Medulla oblongata (tissue), 1 donor: ENCODE results near the gene DEFB125.
"Not testable (repeated sequence)": the region's sequence is repeated elsewhere in the genome, so short reads cannot be mapped to it uniquely, and the experiment has no call there.

Source experiments
- DNase-seq: peaks from one replicate; pipeline ENCODE4 v3.0.0-alpha.2; 2015; ENCODE audit errors: extremely low spot score

Gene DEFB125, protein sequence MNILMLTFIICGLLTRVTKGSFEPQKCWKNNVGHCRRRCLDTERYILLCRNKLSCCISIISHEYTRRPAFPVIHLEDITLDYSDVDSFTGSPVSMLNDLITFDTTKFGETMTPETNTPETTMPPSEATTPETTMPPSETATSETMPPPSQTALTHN

DNA sequence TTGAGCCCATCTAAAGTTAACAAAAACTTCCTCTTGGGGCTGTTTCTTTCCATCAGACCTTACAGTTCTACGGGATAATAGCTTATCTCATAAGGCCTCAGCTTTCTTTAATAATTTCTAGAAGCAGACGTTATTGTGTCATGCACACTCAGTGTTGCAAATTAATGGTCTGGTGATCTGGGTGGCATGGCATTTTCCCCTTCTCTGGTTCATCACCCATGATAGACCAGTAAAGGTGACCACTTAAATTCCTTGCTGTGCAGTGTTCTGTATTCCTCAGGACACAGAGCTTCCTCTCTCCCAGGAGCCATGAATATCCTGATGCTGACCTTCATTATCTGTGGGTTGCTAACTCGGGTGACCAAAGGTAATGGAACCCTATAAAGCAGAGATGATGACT, at the start of gene DEFB125:
Gene DEFB125 (plus strand): TSS at position 272 of the 400 bp plus-strand sequence. CDS start 38 bp downstream, at position 310.
- DNase-seq = no peak

DNA sequence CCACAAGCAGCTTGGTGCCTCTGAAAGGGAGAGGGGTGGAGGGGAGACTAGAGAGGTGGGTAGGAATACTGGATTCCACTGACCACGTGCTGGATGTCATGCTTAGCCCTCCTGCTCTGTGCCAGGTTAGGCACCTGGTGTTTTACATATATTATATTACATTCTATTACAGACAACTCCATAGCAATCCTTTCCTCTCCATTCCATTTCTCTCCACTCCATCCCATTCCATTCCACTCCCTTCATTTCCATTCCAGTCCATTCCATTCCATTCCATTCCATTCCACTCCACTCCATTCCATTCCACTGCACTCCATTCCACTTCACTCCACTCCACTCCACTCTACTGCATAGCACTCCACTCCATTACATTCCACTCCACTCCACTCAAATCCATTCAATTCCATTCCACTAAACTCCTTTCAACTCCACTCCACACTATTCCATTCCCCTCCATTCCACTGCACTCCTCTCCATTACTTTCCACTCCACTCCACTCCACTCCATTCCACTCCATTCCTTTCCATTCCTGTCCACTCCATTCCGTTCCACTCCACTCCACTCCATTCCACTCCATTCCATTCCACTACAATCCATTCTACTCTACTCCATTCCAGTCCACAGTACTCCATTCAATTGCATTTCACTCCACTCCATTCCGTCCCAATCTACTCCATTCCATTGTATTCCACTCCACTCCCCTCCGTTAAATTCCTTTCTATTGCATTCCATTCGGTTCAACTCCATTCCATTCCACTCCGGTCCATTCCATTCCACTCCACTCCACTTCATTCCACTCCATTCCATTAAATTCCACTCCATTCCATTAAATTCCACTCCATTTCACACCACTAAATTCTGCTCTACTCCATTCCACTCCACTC, 27.2 kb upstream of the DEFB125 start:
- no peak for DNase-seq

DNA sequence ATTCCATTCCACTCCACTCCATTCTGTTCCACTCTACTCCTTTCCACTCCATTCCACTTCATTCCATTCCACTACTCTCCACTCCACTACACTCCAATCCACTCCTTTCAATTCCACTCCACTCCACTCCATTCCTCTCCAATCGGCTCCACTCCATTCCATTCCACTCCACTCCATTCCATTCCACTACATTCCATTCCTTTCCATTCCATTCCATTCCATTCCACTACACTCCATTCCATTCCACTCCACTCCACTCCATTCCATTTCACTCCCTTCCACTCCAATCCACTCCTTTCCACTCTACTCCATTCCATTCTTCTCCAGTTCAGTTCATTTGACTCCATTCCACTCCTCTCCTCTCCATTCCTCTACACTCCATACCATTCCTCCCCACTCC, 26.2 kb upstream of the DEFB125 start:
- no peak for DNase-seq

DNA sequence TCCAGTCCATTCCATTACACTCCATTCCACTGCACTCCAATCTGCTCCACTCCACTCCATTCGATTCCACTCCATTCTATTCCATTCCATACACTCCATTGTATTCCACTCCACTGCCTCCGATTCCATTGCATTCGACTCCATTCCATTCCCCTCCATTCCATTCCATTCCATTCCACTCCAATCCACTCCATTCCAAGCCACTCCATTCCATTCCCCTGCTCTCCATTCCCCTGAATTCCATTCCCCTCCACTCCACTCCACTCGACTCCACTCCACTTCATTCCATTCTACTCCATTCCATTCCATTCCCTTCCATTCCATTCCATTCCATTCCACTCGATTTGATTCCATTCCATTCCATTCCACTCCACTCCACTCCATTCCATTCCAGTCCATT, 25.7 kb upstream of the DEFB125 start:
- no peak for DNase-seq

DNA sequence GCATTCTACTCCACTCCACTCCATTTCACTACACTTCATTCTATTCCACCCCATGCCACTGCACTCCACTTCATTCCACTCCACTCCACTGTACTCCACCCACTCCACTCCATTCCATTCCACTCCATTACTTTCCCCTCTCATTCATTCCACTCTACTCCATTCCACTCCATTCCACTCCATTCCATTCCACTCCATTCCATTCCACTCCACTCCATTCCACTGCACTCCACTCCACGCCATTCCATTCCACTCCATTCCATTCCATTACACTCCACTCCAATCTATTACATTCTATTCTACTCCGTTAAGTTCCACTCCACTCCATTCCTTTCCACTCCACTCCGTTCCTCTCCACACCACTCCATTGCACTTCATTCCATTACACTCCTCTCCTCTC, 25.0 kb upstream of the DEFB125 start:
- DNase-seq = no peak

DNA sequence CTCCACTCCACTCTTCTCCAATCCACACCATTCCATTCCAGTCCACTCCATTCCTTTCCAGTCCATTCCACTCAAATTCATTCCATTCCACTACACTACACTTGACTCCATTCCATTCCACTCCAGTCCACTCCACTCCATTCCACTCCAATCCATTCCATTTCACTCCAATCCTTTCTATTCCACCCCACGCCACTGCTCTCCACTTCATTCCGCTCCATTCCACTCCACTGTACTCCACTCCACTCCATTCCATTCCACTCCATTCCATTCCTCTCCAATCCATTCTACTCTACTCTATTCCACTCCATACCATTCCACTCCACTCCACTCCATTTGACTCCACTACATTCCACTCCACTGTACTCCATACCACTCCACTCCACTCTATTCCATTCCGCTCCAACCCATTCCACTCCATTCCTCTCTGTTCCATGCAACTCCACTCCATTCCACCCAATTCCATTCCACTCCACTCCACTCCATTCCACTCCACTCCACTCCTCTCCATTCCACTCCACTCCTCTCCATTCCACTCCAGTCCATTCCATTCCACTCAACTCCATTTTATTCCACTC, 23.4 kb upstream of the DEFB125 start:
- DNase-seq = no peak

DNA sequence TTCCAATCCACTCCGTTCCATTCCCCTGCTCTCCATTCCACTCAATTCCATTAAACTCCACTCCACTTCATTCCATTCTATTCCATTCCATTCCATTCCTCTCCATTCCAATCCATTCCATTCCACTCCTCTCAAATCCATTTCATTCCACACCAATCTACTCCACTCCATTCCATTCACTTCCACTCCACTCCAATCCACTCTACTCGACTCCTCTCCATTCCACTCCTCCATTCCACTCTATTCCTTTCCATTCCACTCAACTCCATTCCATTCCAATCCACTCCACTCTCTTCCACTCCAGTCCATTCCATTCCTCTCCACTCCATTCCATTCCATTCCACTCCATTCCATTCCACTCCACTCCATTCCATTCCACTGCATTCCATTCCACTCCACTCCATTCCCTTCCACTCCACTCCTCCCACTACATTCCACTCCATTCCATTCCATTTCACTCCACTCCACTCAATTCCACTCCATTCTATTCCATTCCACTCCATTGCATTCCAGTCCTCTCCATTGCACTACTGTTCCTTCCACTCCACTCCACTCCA, 22.6 kb upstream of the DEFB125 start:
- no peak for DNase-seq

DNA sequence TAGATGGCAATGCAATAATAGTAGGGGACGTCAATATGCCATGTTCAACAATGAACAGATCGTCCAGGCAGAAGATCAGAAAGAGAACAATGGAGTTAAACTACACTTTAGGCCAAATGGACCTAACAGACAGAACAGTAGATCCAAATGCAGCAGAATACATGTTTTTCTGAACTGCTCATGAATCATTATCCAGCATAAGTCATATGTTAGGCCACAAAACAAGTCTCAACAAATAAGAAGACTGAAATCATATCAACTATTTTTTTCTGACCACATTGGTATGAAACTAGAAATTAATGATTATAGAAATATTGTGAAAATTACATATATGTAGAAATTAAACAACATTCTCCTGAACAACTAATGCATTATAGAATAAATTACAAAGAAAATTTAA, 10.2 kb upstream of the DEFB125 start:
- no peak for DNase-seq

DNA sequence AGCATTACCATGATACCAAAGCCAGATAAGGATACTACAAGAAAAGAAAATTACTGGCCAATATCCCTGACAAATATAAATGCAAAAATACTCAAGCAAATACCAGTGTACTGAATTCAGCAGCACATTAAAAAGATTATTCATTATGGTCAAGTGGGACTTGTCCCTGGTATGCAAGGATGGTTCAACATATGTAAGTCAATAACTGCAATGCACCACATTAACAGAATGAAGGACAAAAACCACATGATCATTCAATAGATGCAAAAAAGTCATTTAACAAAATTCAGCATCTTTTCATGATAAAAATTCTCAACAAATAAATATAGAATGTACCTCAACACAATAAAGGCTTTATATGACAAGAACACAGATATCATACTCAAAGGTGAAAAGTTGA, 9.1 kb upstream of the DEFB125 start:
- no peak for DNase-seq

DNA sequence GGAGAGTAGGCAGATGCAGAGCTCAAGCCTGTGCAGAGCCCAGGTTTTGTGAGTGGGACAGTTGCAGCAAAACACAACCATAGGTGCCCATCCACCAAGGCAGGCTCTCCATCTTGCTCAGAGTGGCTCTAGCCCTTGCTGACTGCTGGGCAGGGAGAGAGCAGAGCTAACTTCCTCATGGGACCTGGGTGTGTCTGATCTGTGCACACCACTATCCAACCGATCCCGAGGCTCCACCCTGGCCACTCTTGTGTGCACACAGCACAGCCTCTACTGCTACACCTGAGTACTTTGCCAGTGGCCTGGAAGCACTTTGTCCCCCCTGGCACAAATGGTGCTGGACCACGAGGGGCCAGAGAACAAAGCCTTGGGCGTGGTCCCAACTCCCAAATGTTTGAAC, 7.9 kb upstream of the DEFB125 start:
- DNase-seq = no peak

DNA sequence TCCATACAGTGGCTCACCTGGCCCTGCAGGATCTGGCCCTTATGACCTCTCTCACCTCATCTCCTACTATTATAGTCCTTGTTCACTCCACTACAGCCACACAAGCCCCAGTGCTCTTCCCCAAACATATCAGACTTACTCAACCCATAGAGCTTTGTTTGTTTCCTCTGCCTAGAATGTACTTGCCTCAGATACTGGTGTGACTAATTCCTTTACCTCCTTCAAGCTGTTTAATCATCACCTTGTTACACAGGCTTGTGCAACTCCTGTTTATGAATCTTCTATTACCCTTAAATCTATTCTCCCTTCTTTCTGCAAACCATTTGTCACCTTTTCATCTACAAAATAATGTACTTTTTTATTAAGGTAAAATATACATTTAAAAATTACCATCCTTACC, 3.2 kb downstream of the DEFB125 start:
- DNase-seq = no peak

DNA sequence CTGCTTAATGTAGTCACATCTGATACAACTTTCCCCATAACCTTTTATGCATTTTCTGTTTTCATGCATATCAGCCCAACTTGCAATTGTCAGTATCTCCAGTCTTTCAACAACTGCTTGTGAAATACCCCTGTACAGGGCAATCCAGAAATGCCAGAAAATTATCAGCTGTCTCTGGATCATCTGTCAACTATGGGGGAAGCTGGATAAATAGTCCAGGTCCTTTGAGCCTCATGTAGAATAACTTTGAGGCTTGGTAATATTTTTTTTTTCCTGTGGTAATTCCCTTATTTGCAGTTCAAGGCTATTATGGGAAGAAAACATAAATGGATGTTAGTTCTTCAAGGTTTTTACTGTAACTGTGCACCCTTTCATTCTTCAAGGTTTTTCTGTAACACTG, 6.2 kb downstream of the DEFB125 start:
- no peak for DNase-seq

DNA sequence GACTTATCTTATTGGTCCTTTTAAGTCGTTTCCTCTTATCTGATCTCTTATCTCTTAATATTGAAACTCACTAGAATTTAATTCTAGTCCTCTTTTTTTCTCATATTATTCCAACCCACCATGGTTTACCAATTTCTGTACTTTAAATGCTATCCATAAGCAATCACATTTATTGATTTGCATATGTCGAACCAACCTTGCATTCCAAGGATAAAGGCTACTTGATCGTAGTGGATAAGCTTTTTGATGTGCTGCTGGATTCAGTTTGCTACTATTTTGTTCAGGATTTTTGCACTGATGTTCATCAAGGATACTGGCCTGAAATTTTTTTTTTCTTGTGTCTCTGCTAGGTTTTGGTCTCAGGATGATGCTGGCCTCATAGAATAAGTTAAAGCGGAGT, 7.7 kb downstream of the DEFB125 start:
- no peak for DNase-seq

DNA sequence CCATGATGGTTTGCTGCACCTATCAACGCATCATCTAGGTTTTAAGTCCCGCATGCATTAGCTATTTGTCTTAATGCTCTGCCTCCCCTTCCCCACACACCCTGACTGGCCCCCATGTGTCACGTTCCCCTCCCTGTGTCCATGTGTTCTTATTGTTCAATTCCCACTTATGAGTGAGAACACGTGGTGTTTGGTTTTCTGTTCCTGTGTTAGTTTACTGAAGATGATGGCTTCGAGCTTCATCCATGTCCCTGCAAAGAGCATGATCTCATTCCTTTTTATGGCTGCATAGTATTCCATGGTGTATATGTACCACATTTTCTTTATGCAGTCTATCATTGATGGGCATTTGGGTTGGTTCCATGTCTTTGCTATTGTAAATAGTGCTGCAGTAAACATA, 10.2 kb downstream of the DEFB125 start:
- DNase-seq = not testable (repeated sequence)

DNA sequence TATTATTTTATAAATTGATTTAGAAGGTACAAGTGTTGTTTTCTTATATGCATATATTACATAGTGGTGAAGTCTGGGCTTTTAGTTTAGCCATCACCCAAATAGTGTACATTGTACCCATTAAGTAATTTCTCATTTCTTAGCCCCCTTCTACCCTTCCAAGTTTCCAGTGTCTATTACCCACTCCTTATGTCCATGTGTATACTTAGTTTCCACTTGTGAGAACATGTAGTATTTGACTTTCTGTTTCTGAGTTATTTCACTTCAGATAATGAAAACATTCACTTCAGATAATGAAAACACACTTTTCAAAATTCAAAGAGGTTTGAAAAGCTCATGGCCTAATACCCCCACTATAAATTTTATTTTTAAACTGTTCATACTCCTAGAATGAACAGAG, 14.5 kb downstream of the DEFB125 start:
- no peak for DNase-seq

DNA sequence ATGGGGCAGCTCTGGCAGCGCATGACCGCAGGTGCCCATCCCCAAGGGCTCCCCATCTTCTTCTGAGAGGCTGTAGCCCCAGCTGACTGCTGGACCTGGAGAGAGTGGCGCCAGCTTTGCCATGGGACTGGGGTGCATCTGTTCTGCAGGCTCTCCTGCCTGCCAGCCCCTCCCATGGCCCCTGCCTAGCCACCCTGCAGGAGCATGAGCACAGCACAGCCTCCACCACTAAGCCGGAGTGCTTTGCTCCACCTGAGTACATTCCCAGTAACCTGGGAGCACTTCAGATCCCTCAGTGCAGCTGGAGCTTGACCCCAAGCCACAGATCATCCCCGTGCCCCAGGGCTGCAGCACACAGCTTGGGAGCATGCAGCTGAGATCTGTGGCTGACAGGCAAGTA, 16.0 kb downstream of the DEFB125 start:
- no peak for DNase-seq

DNA sequence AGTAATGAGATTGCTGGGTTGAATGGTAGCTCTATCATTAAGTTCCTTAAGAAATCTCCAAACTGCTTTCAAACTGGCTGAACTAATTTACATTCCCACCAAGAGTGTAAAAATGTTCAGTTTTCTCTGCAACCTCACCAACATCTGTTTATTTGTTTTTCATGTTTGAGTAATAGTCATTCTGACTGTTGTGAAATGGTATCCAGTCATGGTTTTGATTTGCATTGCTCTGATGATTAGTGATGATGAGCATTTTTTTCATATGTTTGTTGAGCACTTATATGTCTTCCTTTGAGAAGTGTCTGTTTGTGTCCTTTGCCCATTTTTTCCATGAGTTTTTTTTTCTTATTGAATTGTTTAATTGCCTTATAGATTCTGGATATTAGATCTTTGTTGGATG, 24.9 kb downstream of the DEFB125 start:
- DNase-seq = no peak

DNA sequence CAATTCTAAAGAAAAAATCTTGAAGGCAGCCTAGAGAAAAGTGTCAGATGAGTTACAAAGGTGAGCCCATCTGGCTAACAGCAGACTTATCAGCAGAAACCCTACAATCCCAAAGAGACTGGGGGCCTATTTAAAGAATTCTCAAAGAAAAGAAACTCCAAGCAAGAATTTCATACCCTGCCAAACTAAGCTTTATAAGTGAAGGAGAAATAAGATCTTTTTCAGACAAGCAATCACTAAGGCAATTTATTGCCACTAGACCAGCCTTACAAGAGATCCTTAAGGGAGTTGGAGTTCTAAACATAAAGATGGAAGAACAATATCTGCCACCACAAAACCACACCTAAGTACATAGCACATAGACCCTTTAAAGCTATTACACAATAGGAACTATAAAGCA, 30.0 kb downstream of the DEFB125 start:
- DNase-seq = no peak

DNA sequence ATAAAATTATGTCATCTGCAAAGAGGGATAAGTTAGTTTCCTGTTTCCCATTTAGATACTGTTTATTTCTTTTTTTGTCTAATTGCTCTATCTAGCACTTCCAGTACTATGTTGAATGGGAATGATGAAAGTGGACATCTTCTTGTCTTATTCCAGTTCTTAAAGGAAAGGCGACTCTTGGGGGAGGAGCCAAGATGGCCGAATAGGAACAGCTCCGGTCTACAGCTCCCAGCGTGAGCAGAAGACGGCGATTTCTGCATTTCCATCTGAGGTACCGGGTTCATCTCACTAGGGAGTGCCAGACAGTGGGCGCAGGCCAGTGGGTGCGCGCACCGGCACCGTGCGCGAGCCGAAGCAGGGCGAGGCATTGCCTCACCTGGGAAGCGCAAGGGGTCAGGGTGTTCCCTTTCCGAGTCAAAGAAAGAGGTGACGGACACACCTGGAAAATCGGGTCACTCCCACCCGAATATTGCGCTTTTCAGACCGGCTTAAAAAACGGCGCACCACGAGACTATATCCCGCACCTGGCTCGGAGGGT, 42.4 kb downstream of the DEFB125 start:
- DNase-seq = not testable (repeated sequence)

DNA sequence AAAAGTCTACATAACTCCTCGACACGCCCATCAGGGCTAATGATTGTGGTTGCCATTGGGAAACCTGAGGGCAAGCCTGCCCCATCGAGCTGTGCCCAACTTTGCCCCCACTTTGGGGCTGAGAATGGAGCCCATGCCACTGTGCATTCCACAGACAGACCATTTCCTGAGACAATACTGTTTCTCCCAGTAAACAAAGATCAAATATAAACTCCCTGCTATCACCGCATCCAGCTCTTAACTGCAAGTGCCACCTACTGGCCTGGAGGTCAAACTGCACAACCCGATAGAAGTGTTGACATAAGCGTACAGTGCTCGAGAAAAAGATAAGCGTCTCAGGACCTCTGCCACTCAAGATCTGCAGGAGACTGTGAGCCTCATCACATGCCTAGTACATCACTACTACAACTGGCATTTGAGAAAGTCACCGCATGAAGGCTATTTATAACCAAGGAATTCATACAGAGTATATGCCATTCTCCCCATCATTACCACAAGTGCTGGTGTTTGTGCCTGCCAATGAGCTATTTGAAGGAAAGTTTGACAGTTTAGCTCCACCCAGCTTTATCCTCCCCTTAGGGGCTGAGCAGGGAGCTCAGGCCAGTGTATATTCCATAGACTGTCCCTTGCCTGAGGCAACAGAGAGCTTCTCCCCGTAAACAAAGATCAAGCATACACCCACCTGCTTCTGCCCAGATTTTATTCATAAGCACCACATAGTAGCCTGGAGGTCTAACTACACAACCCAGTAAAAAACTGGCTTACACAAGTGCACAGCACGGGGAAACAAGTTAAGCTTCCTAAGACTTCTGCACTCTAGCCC, 50.4 kb downstream of the DEFB125 start:
- DNase-seq = no peak

DNA sequence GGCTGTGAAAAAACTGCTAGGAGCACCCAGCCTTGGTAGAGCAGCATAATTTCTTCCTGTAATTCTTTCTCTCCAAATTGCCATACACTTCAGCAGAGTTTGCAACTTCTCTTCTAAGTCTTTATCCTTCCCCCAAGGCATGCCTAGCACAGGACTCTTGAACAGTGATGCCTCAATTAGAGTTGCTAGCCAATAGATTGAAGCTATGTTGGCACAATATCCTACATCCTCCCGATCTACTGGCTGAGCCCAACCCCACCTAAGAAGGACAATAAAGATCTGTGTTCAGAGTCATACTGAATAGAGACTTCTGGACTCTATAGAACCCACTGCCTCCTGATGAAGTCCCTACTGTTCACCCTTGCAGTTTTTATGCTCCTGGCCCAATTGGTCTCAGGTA, 54.8 kb downstream of the DEFB125 start, which contains the start of gene DEFB126:
Gene DEFB126 (plus strand): TSS at position 301 of the 400 bp plus-strand sequence. CDS start 39 bp downstream, at position 340.
- no peak for DNase-seq

DNA sequence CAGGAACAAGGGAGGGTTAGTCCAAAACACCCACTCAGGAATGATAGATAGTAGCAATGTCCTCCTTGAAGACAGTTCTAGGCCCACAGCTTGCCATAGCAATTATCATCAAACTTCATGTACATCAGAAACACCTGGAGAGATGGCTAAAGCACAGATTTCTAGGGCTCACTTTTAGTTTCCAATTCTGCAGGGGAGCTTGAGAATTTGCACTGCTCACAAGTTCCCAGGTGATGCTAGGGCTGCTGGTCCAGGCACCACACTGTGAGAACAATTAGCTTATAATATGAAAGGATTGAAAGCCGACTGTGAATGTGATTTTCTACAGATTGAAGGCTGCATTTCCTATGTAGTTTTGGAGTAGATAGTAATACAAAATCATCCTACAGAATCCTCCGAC, 58.4 kb downstream of the DEFB125 start:
- DNase-seq = no peak
